Stimulated activated effector memory CD8-positive, alpha-beta T cell treated with anti-CD3 and anti-CD28 coated beads, Interleukin-12 subunit alpha, Interleukin-12 subunit beta, amount 100 ng/mL, for 72 hours (primary cell): ENCODE measurements around the gene PCDHB12.
"Not testable (repeated sequence)": the region's sequence is repeated elsewhere in the genome, so short reads cannot be mapped to it uniquely, and the experiment has no call there.

Experiments used
- ATAC-seq: fragments of 150-1000 bp; cut with Tn5 transposase; 2 replicates; pipeline ENCODE4 v1.10.0; 2021
- DNase-seq, 2 donors: peaks; one replicate each; pipeline ENCODE4 v3.0.0; 2021 to 2022; ENCODE audit warnings: low spot score in 2 of 2
- H3K27ac Mint-ChIP-seq: one replicate; pipeline ENCODE4 v1.8.0; 2022; ENCODE audit warnings: mild to moderate bottlenecking, mixed read lengths
- H3K36me3 Mint-ChIP-seq: one replicate; pipeline ENCODE4 v1.8.0; 2022; ENCODE audit warnings: mild to moderate bottlenecking, mixed read lengths
- H3K4me1 Mint-ChIP-seq: one replicate; pipeline ENCODE4 v1.8.0; 2022; ENCODE audit warnings: mixed read lengths
- H3K4me3 Mint-ChIP-seq: one replicate; pipeline ENCODE4 v1.8.0; 2022; ENCODE audit warnings: mild to moderate bottlenecking, mixed read lengths
- H3K9me3 Mint-ChIP-seq: one replicate; pipeline ENCODE4 v1.8.0; 2022; ENCODE audit warnings: mixed read lengths

The PCDHB12 gene

GRCh38 chr5:141208478-141208877, at the start of gene PCDHB12:
PCDHB12 (plus strand) TSS chr5:141208719; CDS start chr5:141208908, 189 bp downstream.
- Mint-ChIP-seq H3K9me3 (no peaks in the 10 kb centered on the region), H3K4me3 (no peak within 1 kb of the TSS), H3K36me3 (no peaks in the 10 kb centered on the region), H3K27ac (no peak within 1 kb of the TSS), H3K4me1 (no peaks in the 10 kb centered on the region)
- DNase-seq, result no peak
- ATAC-seq, result no peak

- no peaks in the 10 kb centered on the region for H3K36me3 Mint-ChIP-seq
- DNase-seq (no peak), ATAC-seq (no peak)
- H3K27ac Mint-ChIP-seq, result no peak within 1 kb of the TSS
- no peak within 1 kb of the TSS for H3K4me3 Mint-ChIP-seq
- no peaks in the 10 kb centered on the region for H3K9me3 Mint-ChIP-seq
- H3K4me1 Mint-ChIP-seq, result no peaks in the 10 kb centered on the region
These were observed 35.9 kb upstream of the PCDHB12 start, which contains the start of gene PCDHB7 for GRCh38 chr5:141172381-141173204. PCDHB7 (plus strand) TSS chr5:141172644; CDS start chr5:141172836, 192 bp downstream.

- H3K9me3 Mint-ChIP-seq, H3K4me3 Mint-ChIP-seq, H3K4me1 Mint-ChIP-seq, H3K36me3 Mint-ChIP-seq, ATAC-seq, DNase-seq, H3K27ac Mint-ChIP-seq: not testable (repeated sequence)
These were observed 34.0 kb upstream of the PCDHB12 start for GRCh38 chr5:141174291-141175104.

GRCh38 chr5:141175933-141176332, 32.6 kb upstream of the PCDHB12 start:
- no peaks in the 10 kb centered on the region for H3K4me1 Mint-ChIP-seq

GRCh38 chr5:141177577-141178191, 30.8 kb upstream of the PCDHB12 start, which contains the start of gene PCDHB8:
PCDHB8 (plus strand) TSS chr5:141177790; CDS start chr5:141178035, 245 bp downstream.
- not testable (repeated sequence) for H3K36me3 Mint-ChIP-seq, DNase-seq, H3K27ac Mint-ChIP-seq, H3K4me1 Mint-ChIP-seq, H3K9me3 Mint-ChIP-seq, ATAC-seq, H3K4me3 Mint-ChIP-seq

More at GRCh38 chr5:141175933-141176332, 32.6 kb upstream of the PCDHB12 start:
- Mint-ChIP-seq H3K36me3 (no peaks in the 10 kb centered on the region), H3K27ac (no peak overlapping the region), H3K4me3 (no peak overlapping the region), H3K9me3 (no peaks in the 10 kb centered on the region)
- DNase-seq (no peak), ATAC-seq (no peak)

GRCh38 chr5:141179371-141179770, 29.1 kb upstream of the PCDHB12 start:
- not testable (repeated sequence) for H3K27ac Mint-ChIP-seq, ATAC-seq, H3K36me3 Mint-ChIP-seq, H3K4me1 Mint-ChIP-seq, H3K9me3 Mint-ChIP-seq, DNase-seq, H3K4me3 Mint-ChIP-seq

GRCh38 chr5:141179876-141180275, 28.6 kb upstream of the PCDHB12 start:
- DNase-seq, H3K4me1 Mint-ChIP-seq, H3K4me3 Mint-ChIP-seq, H3K27ac Mint-ChIP-seq, H3K36me3 Mint-ChIP-seq, H3K9me3 Mint-ChIP-seq, ATAC-seq: not testable (repeated sequence)

GRCh38 chr5:141180313-141180712, 28.2 kb upstream of the PCDHB12 start:
- H3K27ac Mint-ChIP-seq, result no peak overlapping the region
- H3K4me3 Mint-ChIP-seq, result no peak overlapping the region
- peaks cover 4% of the 10 kb centered on the region for H3K9me3 Mint-ChIP-seq
- ATAC-seq (no peak), DNase-seq (no peak)
- no peaks in the 10 kb centered on the region for H3K36me3 Mint-ChIP-seq
- no peaks in the 10 kb centered on the region for H3K4me1 Mint-ChIP-seq

GRCh38 chr5:141182248-141182647, 26.3 kb upstream of the PCDHB12 start, which contains the start of gene PCDHB16:
PCDHB16 (plus strand) TSS chr5:141182387; CDS start chr5:141182560, 173 bp downstream.
- no peak for ATAC-seq
- Mint-ChIP-seq H3K4me3 (no peak within 1 kb of the TSS), H3K9me3 (peaks cover 4% of the 10 kb centered on the region), H3K36me3 (no peaks in the 10 kb centered on the region), H3K4me1 (peaks cover 6% of the 10 kb centered on the region), H3K27ac (no peak within 1 kb of the TSS)
- DNase-seq, result no peak

- DNase-seq, H3K36me3 Mint-ChIP-seq, ATAC-seq, H3K4me3 Mint-ChIP-seq, H3K4me1 Mint-ChIP-seq, H3K27ac Mint-ChIP-seq, H3K9me3 Mint-ChIP-seq: not testable (repeated sequence)
These were observed 24.2 kb upstream of the PCDHB12 start for GRCh38 chr5:141184117-141184855.

GRCh38 chr5:141186897-141187512, 21.5 kb upstream of the PCDHB12 start, which contains the start of gene PCDHB9:
PCDHB9 (plus strand) TSS chr5:141187161; CDS start chr5:141187319, 158 bp downstream.
- Mint-ChIP-seq H3K9me3 (peaks cover 10% of the 10 kb centered on the region), H3K27ac (no peak within 1 kb of the TSS), H3K4me3 (peak within 1 kb of the TSS; percentile 26)

GRCh38 chr5:141188682-141189081, 19.8 kb upstream of the PCDHB12 start:
- not testable (repeated sequence) for H3K4me3 Mint-ChIP-seq, H3K36me3 Mint-ChIP-seq, H3K27ac Mint-ChIP-seq, DNase-seq, H3K4me1 Mint-ChIP-seq, ATAC-seq, H3K9me3 Mint-ChIP-seq

More at GRCh38 chr5:141186897-141187512, 21.5 kb upstream of the PCDHB12 start, which contains the start of gene PCDHB9:
- DNase-seq (no peak), ATAC-seq (no peak)
- peaks cover 7% of the 10 kb centered on the region for H3K4me1 Mint-ChIP-seq
- H3K36me3 Mint-ChIP-seq, result peaks cover 6% of the 10 kb centered on the region

- not testable (repeated sequence) for ATAC-seq, DNase-seq, H3K4me3 Mint-ChIP-seq, H3K9me3 Mint-ChIP-seq, H3K36me3 Mint-ChIP-seq, H3K27ac Mint-ChIP-seq, H3K4me1 Mint-ChIP-seq
These were observed 19.4 kb upstream of the PCDHB12 start for GRCh38 chr5:141189131-141189530.

- no peak within 1 kb of the TSS for H3K4me3 Mint-ChIP-seq
- peaks cover under 1% of the 10 kb centered on the region for H3K4me1 Mint-ChIP-seq
- DNase-seq (no peak), ATAC-seq (no peak)
- H3K27ac Mint-ChIP-seq, result no peak within 1 kb of the TSS
- peaks cover 19% of the 10 kb centered on the region for H3K9me3 Mint-ChIP-seq
- H3K36me3 Mint-ChIP-seq, result peaks cover 6% of the 10 kb centered on the region
These were observed 16.3 kb upstream of the PCDHB12 start, which contains the start of gene PCDHB10 for GRCh38 chr5:141192110-141192725. PCDHB10 (plus strand) TSS chr5:141192353; CDS start chr5:141192553, 200 bp downstream.
